SKM-1 treated with dmso at 0.1 percent for 144 hours (cell line): ENCODE results near the gene GPR78.

Experiments used
- DNase-seq: peaks from one replicate; lab custom pipeline; 2025; ENCODE audit not compliant: unreplicated experiment; lab: John Stamatoyannopoulos, UW

Gene GPR78

GRCh38 chr4:8598391-8599090 lies 18.3 kb downstream of the GPR78 start:
- DNase-seq, result no peak

GRCh38 chr4:8599091-8599460 lies 18.9 kb downstream of the GPR78 start:
- no peak for DNase-seq

- DNase-seq, result no peak
Observed at GRCh38 chr4:8599657-8600056, 19.5 kb downstream of the GPR78 start.

GRCh38 chr4:8600266-8600665 lies 20.1 kb downstream of the GPR78 start:
- no peak for DNase-seq

DNA sequence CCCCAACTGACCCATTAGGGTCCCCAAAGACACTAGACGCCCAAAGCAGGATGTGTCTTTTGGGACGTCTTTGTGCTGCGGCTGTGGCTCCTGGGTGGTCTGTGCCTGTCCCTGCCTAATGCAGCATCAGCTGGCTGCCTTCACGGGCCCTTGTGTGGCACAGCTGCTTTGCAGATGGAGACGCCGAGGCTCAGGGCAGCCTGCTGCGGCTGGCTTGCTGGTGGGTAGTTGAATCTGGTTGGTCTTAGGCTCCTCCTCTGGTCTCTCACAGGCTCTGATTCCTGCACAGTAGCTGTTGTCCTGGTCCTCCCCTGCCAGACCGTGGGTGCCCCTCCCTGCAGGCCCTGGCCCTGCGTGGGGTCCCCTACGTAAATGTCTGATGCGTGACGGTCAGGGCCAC lies 20.5 kb downstream of the GPR78 start:
- no peak for DNase-seq

DNA sequence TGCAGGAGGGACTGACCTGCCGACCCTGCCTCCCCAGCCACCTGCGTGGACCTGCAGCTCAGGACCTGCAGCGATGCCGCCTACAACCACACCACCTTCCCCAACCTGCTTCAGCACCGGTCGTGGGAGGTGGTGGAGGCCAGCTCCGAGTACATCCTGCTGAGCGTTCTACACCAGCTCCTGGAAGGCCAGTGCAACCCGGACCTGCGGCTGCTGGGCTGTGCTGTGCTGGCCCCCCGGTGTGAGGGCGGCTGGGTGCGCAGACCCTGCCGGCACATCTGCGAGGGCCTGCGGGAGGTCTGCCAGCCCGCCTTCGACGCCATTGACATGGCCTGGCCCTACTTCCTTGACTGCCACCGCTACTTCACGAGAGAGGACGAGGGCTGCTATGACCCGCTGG lies 20.9 kb downstream of the GPR78 start:
- no peak for DNase-seq

GRCh38 chr4:8601556-8601955 lies 21.4 kb downstream of the GPR78 start:
- DNase-seq, result no peak

- DNase-seq, result no peak
Observed at GRCh38 chr4:8602686-8603430, 22.7 kb downstream of the GPR78 start.

DNA sequence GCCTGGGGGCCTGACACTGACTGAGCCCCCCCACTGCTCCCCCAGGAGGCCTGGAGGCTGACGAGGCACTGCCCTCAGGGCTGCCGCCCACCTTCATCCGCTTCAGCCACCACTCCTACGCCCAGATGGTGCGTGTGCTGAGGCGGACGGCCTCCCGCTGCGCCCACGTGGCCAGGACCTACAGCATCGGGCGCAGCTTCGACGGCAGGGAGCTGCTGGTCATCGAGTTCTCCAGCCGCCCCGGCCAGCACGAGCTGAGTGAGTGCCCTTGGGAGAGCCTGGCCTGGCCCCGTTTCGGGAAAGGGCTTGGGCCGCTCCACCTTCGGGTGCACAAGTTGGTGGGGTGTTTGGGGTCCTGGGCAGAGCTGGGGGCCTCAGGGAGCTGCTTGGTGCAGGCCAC lies 23.7 kb downstream of the GPR78 start:
- no peak for DNase-seq

GRCh38 chr4:8605289-8605688 lies 25.1 kb downstream of the GPR78 start:
- no peak for DNase-seq

DNA sequence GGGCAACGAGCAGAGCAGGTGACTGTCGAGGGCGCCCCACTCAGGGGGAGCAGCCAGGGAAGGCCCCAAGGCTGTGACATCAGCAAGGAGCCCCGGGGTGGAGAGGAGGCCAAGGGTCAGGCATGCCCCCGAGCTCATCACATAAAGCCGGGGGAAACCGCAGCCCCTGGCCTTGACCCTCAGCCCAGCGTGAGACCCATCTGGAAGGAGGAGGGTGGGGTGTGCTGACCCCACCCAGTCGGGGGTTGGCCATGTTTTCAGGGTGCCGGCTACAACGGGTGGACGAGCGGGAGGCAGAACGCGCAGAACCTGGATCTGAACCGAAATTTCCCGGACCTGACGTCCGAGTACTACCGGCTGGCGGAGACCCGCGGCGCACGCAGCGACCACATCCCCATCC lies 26.3 kb downstream of the GPR78 start:
- no peak for DNase-seq

DNA sequence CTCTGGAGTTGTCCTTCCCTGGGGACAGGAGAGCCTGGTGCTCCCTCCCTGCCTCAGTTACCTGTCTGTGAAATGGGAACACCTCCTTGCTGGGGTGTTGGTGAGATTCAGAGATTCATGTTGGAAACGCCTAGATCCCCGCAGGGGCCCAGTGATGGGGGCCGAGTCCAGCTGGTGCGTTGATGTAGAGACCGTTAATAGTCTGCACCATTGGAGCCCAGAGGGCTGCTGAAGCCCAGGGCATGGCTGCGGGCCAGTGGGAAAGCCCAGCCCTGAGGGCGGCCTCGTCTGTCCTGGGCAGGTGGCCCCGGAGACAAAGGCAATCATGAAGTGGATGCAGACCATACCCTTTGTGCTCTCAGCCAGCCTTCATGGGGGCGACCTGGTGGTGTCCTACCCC lies 26.8 kb downstream of the GPR78 start:
- no peak for DNase-seq

GRCh38 chr4:8607603-8608481 lies 27.6 kb downstream of the GPR78 start:
- DNase-seq, result no peak

DNA sequence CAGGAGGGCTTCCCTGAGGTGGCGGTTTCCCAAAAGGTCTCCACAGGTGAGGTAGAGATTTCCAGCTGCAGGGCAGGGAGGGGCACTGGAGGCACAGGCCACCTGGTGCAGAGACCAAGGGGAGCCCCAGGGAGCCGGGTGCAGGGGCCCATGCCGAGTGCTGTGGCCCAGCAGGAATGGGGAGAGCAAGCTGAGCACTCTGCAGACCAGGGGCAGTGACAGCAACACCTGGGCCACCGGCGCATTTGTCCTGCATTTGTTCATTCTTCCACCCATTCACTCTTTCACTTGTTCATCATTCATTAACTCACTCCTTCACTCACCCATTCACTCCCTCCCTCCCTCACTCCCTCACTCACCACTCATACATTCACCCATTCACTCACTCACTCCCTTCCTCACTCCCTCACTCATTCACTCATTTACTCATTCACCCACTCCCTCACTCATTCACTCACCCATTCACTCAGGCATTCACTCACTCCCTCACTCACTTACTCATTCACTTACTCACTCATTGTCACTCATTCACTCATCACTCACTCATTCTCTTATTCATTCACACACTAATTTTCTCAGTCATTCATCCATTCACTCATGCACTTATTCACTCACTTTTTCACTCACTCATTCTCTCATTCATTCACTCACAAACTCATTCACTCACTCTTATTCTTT lies 28.7 kb downstream of the GPR78 start:
- DNase-seq, result no peak

DNA sequence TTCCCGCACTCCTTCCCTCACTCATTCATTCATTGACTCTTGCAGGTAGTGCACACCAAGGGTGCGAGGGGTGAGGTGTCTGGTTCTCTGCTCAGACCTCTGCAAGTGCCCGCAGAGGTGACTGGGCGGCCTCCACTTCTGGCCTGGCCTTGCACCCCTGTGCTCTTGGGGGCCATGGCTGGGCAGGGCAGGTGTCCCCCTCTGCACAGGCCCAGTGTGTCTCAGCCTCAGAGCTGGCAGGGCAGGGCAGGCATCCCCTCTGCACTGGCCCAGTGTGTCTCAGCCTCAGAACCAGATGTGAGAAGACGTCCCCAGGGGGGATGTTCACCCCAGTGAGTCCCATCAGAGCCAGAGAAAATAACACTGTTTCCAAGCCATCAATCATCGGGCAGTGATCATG lies 29.2 kb downstream of the GPR78 start:
- no peak for DNase-seq

DNA sequence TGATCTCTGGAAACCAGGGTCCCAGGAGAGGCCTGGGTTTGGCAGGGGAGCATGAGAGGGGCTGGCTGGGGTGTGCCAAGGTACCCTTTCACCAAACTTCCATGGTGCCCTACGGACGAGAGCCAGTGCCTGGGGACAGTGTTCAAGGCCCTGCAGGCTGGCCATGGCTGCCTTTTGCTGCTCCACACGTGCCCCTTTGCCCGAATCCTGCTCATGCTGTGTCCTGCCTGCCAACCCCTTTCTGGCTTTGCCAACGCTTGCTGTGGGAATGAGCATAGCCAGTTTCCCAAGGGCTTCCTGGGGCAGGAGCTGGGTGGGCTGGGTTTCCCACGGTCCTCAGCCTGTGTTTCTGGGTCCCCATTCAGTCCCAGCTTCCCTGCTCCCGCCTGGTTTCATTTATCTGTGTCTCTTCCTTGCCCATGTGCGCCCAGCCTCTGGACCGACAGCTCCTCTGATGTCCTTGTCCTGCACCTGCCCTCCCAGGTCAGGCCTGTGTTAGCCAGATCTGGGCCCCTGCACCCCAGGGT lies 29.7 kb downstream of the GPR78 start:
- DNase-seq, result no peak

DNA sequence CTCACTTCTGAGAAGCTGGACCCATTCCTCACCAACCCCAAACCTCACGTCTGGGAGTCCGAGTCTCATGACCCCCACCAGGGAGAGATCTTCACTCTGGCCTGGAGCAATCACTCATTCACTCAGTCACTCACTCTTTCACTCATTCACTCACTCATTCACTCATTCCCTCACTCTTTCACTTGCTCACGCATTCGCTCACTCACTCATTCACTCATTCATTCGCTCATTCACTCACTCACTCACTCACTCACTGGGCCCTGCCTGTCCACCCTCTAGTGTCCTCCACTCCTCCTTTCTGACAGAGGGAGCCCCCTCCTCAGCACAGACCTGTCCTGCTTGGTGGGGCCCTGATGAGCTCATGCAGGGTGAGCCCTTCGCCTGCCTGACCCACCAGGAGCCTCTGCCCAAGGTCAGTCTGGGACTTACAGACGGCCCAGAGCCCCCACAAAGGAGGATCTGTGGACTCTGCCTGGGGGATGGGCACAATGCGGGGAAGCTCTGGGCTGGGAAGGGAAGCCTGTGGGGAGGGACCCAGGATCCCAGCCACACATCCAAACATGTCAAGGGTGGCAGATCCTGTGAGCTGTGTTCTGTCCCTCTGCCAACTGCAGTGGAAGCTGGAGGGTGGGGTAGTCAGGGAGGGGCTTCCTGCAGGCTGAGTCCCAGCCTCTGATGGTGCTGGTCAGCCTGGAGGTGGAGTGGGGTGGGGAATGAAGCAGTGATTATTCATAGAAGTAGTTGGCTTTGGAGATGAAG lies 30.8 kb downstream of the GPR78 start:
- DNase-seq, result no peak

- no peak for DNase-seq
Observed at GRCh38 chr4:8612646-8613045, 32.5 kb downstream of the GPR78 start.

- no peak for DNase-seq
Observed at GRCh38 chr4:8613421-8614364, 33.5 kb downstream of the GPR78 start.
